Osteoblast (primary cell): ENCODE results near the gene TPCN2. TPM values are rescaled to one million over a fixed set of nuclear protein-coding genes. Genes with fewer than 3 reads are reported as not detected.
A peak's percentile ranks its signal among the peaks of the same experiment; 100 is the strongest.

ENCODE experiments used
- DNase-seq: peaks from one replicate; pipeline ENCODE4 v3.0.0; 2011; ENCODE audit warnings: low spot score, mixed read lengths; ENCODE audit not compliant: insufficient read length; ENCODE audit errors: missing footprints
- H2AFZ ChIP-seq: 2 replicates; pipeline ENCODE4 v1.6.0; 2011; ENCODE audit warnings: mild to moderate bottlenecking, low read length
- H3K27ac ChIP-seq: 2 replicates; pipeline ENCODE4 v1.5.1; 2011; ENCODE audit warnings: mild to moderate bottlenecking, low read depth, low read length, moderate library complexity
- H3K27me3 ChIP-seq: 2 replicates; pipeline ENCODE4 v1.6.0; 2012; ENCODE audit warnings: mild to moderate bottlenecking, control low read depth, inconsistent platforms, low read length, moderate library complexity; ENCODE audit not compliant: insufficient read depth
- H3K36me3 ChIP-seq: 2 replicates; pipeline ENCODE4 v1.5.1; 2011; ENCODE audit warnings: mild to moderate bottlenecking, low read length, control low read depth, moderate library complexity; ENCODE audit not compliant: insufficient read depth
- H3K4me1 ChIP-seq: 2 replicates; pipeline ENCODE4 v1.5.1; 2011; ENCODE audit warnings: mild to moderate bottlenecking, low read length, control low read depth, moderate library complexity; ENCODE audit not compliant: insufficient read depth
- H3K4me2 ChIP-seq: 2 replicates; pipeline ENCODE4 v1.6.0; 2011; ENCODE audit warnings: mild to moderate bottlenecking, low read length; ENCODE audit not compliant: insufficient read depth
- H3K4me3 ChIP-seq: fragments of 200-600 bp; sonication (generic); 3 replicates; pipeline ENCODE4 v1.5.1; 2012; ENCODE audit warnings: mild to moderate bottlenecking, low read length, inconsistent platforms; ENCODE audit not compliant: insufficient read depth
- H3K79me2 ChIP-seq: 2 replicates; pipeline ENCODE4 v1.6.0; 2012; ENCODE audit warnings: mild to moderate bottlenecking, low read length, control low read depth, inconsistent platforms; ENCODE audit not compliant: insufficient read depth
- H3K9me3 ChIP-seq: 2 replicates; pipeline ENCODE4 v1.5.1; 2011; ENCODE audit warnings: low read depth, low read length, control low read depth
- H4K20me1 ChIP-seq: 2 replicates; pipeline ENCODE4 v1.6.0; 2012; ENCODE audit warnings: mild to moderate bottlenecking, low read length, control low read depth; ENCODE audit not compliant: insufficient read depth
- CTCF ChIP-seq: IDR thresholded peaks from 2 replicates; pipeline ENCODE4 v1.5.1; 2011; ENCODE audit warnings: mild to moderate bottlenecking, low read depth, low read length, moderate library complexity; ENCODE audit errors: extremely low read depth
- total RNA-seq: library from RNA; depleted of rRNA; stranded (reverse); fragments of >200 nt; gene quantifications from 2 replicates; pipeline ENCODE4 v1.2.3, GENCODE V29; 2012

Gene TPCN2
- total RNA-seq, 1 donor = 14.1 TPM

DNA sequence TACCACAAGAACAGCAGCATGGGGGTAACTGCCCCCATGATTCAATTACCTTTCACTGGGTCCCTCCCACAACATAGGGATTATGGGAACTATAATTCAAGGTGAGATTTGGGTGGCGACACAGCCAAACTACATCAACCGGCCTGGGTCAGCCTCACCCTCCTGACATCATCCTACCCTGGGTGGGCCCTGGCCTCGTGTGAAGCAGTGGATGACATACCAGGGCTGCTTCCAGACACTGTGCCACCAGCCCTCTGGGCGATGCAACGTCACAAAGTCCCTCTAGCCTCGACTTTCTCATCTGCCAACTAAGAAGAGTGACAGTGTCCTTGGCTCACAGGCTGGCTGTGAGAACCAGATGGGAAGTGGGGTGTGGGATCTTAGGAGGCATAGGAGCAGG, 8.7 kb upstream of the TPCN2 start:
- no peak overlapping the region for H3K4me2 ChIP-seq
- H3K4me1 ChIP-seq = peaks cover 42% of the 10 kb centered on the region
- peak overlapping the region; percentile 74 for H3K27ac ChIP-seq

DNA sequence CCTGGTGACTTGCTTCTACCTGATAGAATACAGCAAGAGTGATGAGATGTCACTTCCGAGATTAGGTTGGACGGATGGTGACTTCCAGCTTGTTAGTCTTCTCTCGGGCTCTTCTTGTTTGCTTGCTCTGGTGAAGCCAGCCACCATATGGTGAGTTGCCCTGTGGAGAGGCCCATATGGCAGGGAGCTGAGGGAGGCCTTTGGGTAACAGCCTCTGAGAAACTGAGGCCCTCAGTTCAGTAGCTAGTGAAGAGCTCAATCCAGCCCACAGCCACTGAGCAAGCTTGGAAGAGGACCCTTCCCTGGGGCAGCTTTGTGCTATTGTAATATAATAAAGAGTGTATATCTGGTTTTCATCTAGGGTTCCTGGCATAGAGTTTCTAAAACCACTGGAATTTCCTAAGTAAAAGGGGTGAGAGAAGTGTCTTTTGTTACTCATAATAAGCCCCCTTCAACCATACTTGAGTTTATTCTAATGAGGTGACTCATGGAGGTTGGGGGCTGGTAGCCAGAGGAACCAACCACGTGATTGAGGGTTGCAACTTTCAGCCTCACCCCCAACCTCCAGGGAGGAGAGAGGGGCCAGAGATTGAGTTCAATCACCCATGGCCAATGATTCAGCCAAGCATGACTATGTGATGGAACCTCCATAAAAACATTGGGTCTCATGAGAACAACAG, 8.0 kb upstream of the TPCN2 start:
- Histone ChIP-seq H2AFZ (no peak overlapping the region), H3K27ac (peak overlapping the region; percentile 74), H3K27me3 (no peaks in the 10 kb centered on the region), H3K4me3 (no peak overlapping the region), H3K79me2 (no peaks in the 10 kb centered on the region), H3K4me1 (peaks cover 43% of the 10 kb centered on the region), H3K9me3 (no peaks in the 10 kb centered on the region), H3K4me2 (no peak overlapping the region), H3K36me3 (no peaks in the 10 kb centered on the region), H4K20me1 (no peaks in the 10 kb centered on the region)
- no peak for TF ChIP-seq CTCF
- peak; percentile 89 for DNase-seq

More for the DNA sequence above, 8.7 kb upstream of the TPCN2 start:
- Histone ChIP-seq H4K20me1 (no peaks in the 10 kb centered on the region), H2AFZ (no peak overlapping the region), H3K79me2 (no peaks in the 10 kb centered on the region), H3K27me3 (no peaks in the 10 kb centered on the region), H3K4me3 (no peak overlapping the region), H3K9me3 (no peaks in the 10 kb centered on the region), H3K36me3 (no peaks in the 10 kb centered on the region)
- TF ChIP-seq CTCF = no peak
- no peak for DNase-seq

DNA sequence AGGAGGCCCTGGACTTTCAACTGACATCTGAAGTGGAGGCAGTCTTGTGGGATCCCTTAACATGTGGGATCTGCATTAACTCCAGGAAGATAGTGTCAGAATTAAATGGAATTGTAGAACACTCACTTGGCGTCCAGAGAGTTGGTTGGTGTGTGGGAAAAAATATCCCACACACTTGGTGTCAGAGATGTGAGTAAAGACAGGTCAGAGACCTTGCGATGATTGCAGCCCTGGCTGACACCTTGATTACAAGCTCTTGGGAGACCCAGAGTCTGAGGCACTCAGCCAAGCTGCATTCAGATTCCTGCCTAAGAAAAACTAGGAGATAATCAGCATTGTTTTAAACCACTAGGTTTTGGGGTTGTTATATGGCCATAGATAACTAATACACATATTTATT, 7.2 kb upstream of the TPCN2 start:
- Histone ChIP-seq H3K4me2 (no peak overlapping the region), H3K79me2 (no peaks in the 10 kb centered on the region), H4K20me1 (no peaks in the 10 kb centered on the region), H3K4me3 (no peak overlapping the region), H3K27me3 (no peaks in the 10 kb centered on the region), H3K36me3 (no peaks in the 10 kb centered on the region), H2AFZ (no peak overlapping the region), H3K4me1 (peaks cover 36% of the 10 kb centered on the region), H3K27ac (peak overlapping the region; percentile 53), H3K9me3 (no peaks in the 10 kb centered on the region)
- no peak for TF ChIP-seq CTCF
- DNase-seq = peak; percentile 84

DNA sequence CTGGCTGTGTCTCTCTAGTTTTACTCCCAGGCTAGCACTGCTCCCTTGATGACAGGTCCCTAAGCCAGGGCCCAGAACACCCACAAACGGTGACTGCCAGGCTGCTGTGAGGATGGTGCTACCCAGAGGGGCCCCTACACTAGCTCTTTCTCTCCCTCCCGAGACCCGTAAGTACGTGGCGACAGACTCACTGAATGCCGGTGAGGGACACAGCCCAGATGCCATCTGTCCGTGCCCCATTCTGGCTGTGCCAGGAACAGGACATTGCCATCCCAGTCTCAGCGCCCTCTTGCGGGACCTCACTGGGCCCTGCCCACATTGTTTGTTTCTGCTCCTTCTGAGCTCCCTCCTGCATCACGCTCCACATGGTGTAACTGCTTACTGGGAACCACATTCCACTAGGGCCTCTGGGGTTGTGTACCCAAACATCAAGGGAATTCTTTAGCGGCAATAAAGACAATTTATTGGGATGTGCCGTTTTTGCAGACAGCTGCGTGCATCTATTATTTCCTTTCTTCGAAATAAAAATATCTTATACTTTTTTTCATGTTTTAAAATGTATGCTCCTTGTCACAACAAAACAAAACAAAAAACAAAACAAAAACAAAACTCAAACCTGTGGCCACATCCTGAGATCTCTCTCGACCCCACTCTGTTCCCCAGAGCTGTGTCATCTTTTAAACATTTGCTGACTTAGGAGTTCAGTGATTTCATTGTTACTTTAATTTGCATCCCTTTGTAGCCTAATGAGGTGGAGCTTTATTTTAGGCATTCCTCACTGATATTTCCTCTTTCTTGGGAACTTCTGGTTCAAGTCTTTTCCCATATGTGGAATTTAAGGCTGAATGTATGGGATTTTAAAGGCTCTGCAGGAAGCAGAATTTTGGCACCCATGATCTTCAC, 4.4 kb upstream of the TPCN2 start:
- no peaks in the 10 kb centered on the region for H3K27me3 ChIP-seq
- TF ChIP-seq CTCF = peak; percentile 81
- no peaks in the 10 kb centered on the region for H3K9me3 ChIP-seq
- H2AFZ ChIP-seq = peak overlapping the region; percentile 97
- H3K4me2 ChIP-seq = peak overlapping the region; percentile 69
- H3K4me3 ChIP-seq = peak overlapping the region; percentile 33
- H3K79me2 ChIP-seq = peaks cover 6% of the 10 kb centered on the region
- H3K27ac ChIP-seq = peak overlapping the region; percentile 20
- H4K20me1 ChIP-seq = no peaks in the 10 kb centered on the region
- DNase-seq = peak; percentile 93
- H3K36me3 ChIP-seq = no peaks in the 10 kb centered on the region
- peaks cover 46% of the 10 kb centered on the region for H3K4me1 ChIP-seq
